ENCODE results near the gene PER1.

PER1 gene

GRCh38 chr17:8154608-8155155 is 2.5 kb upstream of the PER1 start:
- no peak for DNase-seq (ENCODE audit: low read depth)

GRCh38 chr17:8153957-8154607 is 1.9 kb upstream of the PER1 start:
- peak; percentile 97 for DNase-seq (ENCODE audit: low read depth)

GRCh38 chr17:8153525-8153956 is 1.3 kb upstream of the PER1 start:
- peak; percentile 96 for DNase-seq (ENCODE audit: low read depth)

GRCh38 chr17:8153031-8153451 is 837 bp upstream of the PER1 start:
- no peak for DNase-seq (ENCODE audit: low read depth)

- no peak for DNase-seq (ENCODE audit: low read depth)
These were observed 528 bp downstream of the PER1 start for GRCh38 chr17:8151641-8152111.

GRCh38 chr17:8151120-8151640 is 1.0 kb downstream of the PER1 start:
- DNase-seq (ENCODE audit: low read depth), result peak; percentile 48

- no peak for DNase-seq (ENCODE audit: low read depth)
These were observed 1.7 kb downstream of the PER1 start for GRCh38 chr17:8150194-8151119.

- DNase-seq (ENCODE audit: low read depth), result no peak
These were observed 2.6 kb downstream of the PER1 start for GRCh38 chr17:8149419-8150193.

GRCh38 chr17:8148560-8148959 is 3.6 kb downstream of the PER1 start:
- no peak for DNase-seq (ENCODE audit: low read depth)

GRCh38 chr17:8147805-8148404 is 4.3 kb downstream of the PER1 start:
- no peak for DNase-seq (ENCODE audit: low read depth)

GRCh38 chr17:8147141-8147804 is 4.9 kb downstream of the PER1 start:
- DNase-seq (ENCODE audit: low read depth), result no peak

GRCh38 chr17:8146381-8147140 is 5.6 kb downstream of the PER1 start:
- DNase-seq (ENCODE audit: low read depth), result no peak

- DNase-seq (ENCODE audit: low read depth), result no peak
These were observed 6.4 kb downstream of the PER1 start for GRCh38 chr17:8145811-8146210.

GRCh38 chr17:8144401-8145231 is 7.6 kb downstream of the PER1 start:
- no peak for DNase-seq (ENCODE audit: low read depth)

- no peak for DNase-seq (ENCODE audit: low read depth)
These were observed 8.4 kb downstream of the PER1 start for GRCh38 chr17:8143581-8144400.

- DNase-seq (ENCODE audit: low read depth), result no peak
These were observed 9.2 kb downstream of the PER1 start for GRCh38 chr17:8142887-8143580.

GRCh38 chr17:8142158-8142886 is 9.9 kb downstream of the PER1 start:
- DNase-seq (ENCODE audit: low read depth), result no peak

Measured in non-pigmented ciliary epithelial cell (primary cell).